ENCODE measurements around the gene EIF4E2.

Gene EIF4E2

DNA sequence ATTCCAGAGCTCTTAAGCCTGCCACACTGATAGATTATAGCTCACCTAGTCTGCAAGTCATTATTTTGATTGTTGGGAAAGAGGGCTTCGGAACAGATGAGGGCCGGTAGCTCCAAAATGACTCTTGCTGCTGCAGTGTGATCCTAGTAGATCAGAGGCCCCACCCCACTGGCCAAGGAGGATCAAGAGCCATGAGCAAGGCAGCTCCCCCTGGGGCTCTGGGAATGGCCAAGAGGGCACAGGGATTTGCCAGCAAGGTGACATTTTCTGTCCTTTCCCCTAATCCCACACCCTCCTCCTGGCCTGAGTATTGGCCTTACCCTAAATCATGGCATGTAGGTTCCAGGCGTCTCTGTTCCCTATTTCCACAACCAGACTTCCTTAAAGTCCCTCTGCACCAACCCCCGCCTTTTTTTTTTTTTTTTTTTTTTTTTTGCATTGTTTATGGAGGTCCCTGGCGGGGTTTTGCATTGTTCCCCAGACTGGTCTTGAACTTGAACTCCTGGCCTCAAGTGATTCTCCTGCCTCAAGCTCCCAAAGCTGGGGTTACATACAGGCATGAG is 36.5 kb downstream of the EIF4E2 start:
- Histone ChIP-seq H3K4me2 (ENCODE audit: low read depth, low read length) (no peak overlapping the region), H3K4me1 (ENCODE audit: low read length) (peaks cover 6% of the 10 kb centered on the region), H2AFZ (ENCODE audit: low read length) (no peak overlapping the region), H3K79me2 (ENCODE audit: low read length) (no peaks in the 10 kb centered on the region), H3K4me3 (ENCODE audit: low read length) (no peak overlapping the region), H3K9ac (ENCODE audit: low read length) (no peak overlapping the region), H3K27me3 (replicated peaks; ENCODE audit: insufficient read depth, low read length) (no peaks in the 10 kb centered on the region), H3K36me3 (replicated peaks; ENCODE audit: insufficient read depth, low read length) (no peaks in the 10 kb centered on the region), H3K9me3 (replicated peaks; ENCODE audit: insufficient read depth, low read length) (no peaks in the 10 kb centered on the region), H3F3A (ENCODE audit: insufficient read depth, low read length) (no peaks in the 10 kb centered on the region), H3K27ac (ENCODE audit: low read length) (no peak overlapping the region), H4K20me1 (ENCODE audit: insufficient read depth, low read length) (no peaks in the 10 kb centered on the region), H3K9me2 (replicated peaks; ENCODE audit: insufficient read depth, low read length) (no peaks in the 10 kb centered on the region)
- TF ChIP-seq, protein P1, sequence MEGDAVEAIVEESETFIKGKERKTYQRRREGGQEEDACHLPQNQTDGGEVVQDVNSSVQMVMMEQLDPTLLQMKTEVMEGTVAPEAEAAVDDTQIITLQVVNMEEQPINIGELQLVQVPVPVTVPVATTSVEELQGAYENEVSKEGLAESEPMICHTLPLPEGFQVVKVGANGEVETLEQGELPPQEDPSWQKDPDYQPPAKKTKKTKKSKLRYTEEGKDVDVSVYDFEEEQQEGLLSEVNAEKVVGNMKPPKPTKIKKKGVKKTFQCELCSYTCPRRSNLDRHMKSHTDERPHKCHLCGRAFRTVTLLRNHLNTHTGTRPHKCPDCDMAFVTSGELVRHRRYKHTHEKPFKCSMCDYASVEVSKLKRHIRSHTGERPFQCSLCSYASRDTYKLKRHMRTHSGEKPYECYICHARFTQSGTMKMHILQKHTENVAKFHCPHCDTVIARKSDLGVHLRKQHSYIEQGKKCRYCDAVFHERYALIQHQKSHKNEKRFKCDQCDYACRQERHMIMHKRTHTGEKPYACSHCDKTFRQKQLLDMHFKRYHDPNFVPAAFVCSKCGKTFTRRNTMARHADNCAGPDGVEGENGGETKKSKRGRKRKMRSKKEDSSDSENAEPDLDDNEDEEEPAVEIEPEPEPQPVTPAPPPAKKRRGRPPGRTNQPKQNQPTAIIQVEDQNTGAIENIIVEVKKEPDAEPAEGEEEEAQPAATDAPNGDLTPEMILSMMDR (IDR thresholded peaks at IDR 0.05; ENCODE audit: low read length) = no peak
- no peak for TF ChIP-seq EZH2phosphoT487 (IDR thresholded peaks at IDR 0.05; ENCODE audit: low read length)
- no peak for TF ChIP-seq EZH2 (optimal IDR thresholded peaks at IDR 0.05; ENCODE audit: low read depth, low read length)
- no peak for DNase-seq

DNA sequence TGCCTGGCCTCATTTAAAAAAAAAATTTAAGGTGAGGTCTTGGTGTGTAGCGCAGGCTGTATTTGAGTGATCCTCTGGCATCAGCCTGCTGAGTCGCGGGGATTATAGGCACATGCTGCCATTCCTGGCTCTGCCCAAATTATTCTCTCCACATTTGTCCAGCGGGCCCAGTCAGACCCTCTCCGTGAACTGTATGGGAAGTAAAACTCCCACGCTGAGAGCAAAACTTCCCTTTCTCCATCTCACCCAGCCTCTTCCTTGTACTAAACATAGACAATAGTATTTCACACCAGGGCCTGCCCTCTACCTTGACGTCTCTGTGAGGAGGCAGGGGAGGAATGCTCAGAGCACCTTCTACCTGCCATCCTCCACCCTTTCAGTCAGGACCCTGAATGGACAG is 37.0 kb downstream of the EIF4E2 start:
- H3K27ac ChIP-seq (ENCODE audit: low read length) = no peak overlapping the region
- no peak overlapping the region for H2AFZ ChIP-seq (ENCODE audit: low read length)
- no peak overlapping the region for H3K9ac ChIP-seq (ENCODE audit: low read length)
- no peak for DNase-seq
- H3F3A ChIP-seq (ENCODE audit: insufficient read depth, low read length) = no peaks in the 10 kb centered on the region
- H3K4me3 ChIP-seq (ENCODE audit: low read length) = no peak overlapping the region
- H4K20me1 ChIP-seq (ENCODE audit: insufficient read depth, low read length) = no peaks in the 10 kb centered on the region
- no peaks in the 10 kb centered on the region for H3K9me2 ChIP-seq (replicated peaks; ENCODE audit: insufficient read depth, low read length)
- TF ChIP-seq EZH2 (optimal IDR thresholded peaks at IDR 0.05; ENCODE audit: low read depth, low read length) (no peak), EZH2phosphoT487 (IDR thresholded peaks at IDR 0.05; ENCODE audit: low read length) (no peak)
- TF ChIP-seq, protein P1 (IDR thresholded peaks at IDR 0.05; ENCODE audit: low read length) = no peak
- no peaks in the 10 kb centered on the region for H3K79me2 ChIP-seq (ENCODE audit: low read length)
- H3K4me2 ChIP-seq (ENCODE audit: low read depth, low read length) = no peak overlapping the region
- H3K36me3 ChIP-seq (replicated peaks; ENCODE audit: insufficient read depth, low read length) = no peaks in the 10 kb centered on the region
- H3K4me1 ChIP-seq (ENCODE audit: low read length) = peaks cover 2% of the 10 kb centered on the region
- H3K27me3 ChIP-seq (replicated peaks; ENCODE audit: insufficient read depth, low read length) = no peaks in the 10 kb centered on the region
- no peaks in the 10 kb centered on the region for H3K9me3 ChIP-seq (replicated peaks; ENCODE audit: insufficient read depth, low read length)

DNA sequence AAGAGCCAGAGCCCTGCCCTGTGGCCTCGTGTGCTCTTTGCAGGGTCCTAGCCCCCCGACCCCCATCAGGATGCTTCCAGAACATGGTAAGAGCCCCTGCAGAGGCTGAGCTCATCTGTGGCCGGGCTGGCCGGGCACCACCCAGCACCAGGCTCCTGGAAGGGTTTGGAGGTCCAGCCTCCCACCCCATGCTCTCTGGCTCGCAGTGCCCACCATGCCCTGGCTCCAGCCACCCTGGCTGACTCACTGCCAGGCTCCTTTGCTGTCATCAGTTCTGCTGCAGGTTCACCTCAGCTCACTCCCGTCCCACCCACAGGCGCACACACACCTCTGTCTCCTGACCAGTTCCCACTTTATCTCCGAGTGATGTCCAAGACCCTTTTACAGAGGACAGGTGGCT is 37.5 kb downstream of the EIF4E2 start:
- TF ChIP-seq, protein P1 (IDR thresholded peaks at IDR 0.05; ENCODE audit: low read length) = no peak
- TF ChIP-seq EZH2phosphoT487 (IDR thresholded peaks at IDR 0.05; ENCODE audit: low read length) = no peak
- Histone ChIP-seq H3K9me3 (replicated peaks; ENCODE audit: insufficient read depth, low read length) (no peaks in the 10 kb centered on the region), H3K4me3 (ENCODE audit: low read length) (no peak overlapping the region), H3K9ac (ENCODE audit: low read length) (no peak overlapping the region), H4K20me1 (ENCODE audit: insufficient read depth, low read length) (no peaks in the 10 kb centered on the region), H3K9me2 (replicated peaks; ENCODE audit: insufficient read depth, low read length) (no peaks in the 10 kb centered on the region), H3K27me3 (replicated peaks; ENCODE audit: insufficient read depth, low read length) (no peaks in the 10 kb centered on the region), H3F3A (ENCODE audit: insufficient read depth, low read length) (no peaks in the 10 kb centered on the region), H2AFZ (ENCODE audit: low read length) (no peak overlapping the region), H3K4me1 (ENCODE audit: low read length) (peaks cover 7% of the 10 kb centered on the region), H3K27ac (ENCODE audit: low read length) (no peak overlapping the region), H3K4me2 (ENCODE audit: low read depth, low read length) (no peak overlapping the region), H3K79me2 (ENCODE audit: low read length) (no peaks in the 10 kb centered on the region), H3K36me3 (replicated peaks; ENCODE audit: insufficient read depth, low read length) (no peaks in the 10 kb centered on the region)
- no peak for DNase-seq
